GM18951 (cell line): ENCODE data around the gene FAM53A.

Source experiments
- POLR2A ChIP-seq: IDR thresholded peaks from 4 replicates; pipeline ENCODE4 v1.6.1; 2011; ENCODE audit warnings: mild to moderate bottlenecking; ENCODE audit not compliant: insufficient read length, insufficient read depth; ENCODE audit errors: extremely low read depth
- in situ Hi-C: fragments of 300-500 bp; cut with MboI; formaldehyde crosslinking; loops from one replicate; pipeline ENCODE4 v1.12.0; 2022; ENCODE audit warnings: low sequenced_read_pairs, mixed read lengths, inconsistent platforms; ENCODE audit not compliant: unreplicated experiment

Gene FAM53A

GRCh38 chr4:1683736-1684505, at the start of gene FAM53A:
Gene FAM53A, minus strand, starts transcription at chr4:1684313. Its CDS starts 15,572 bp downstream, at chr4:1668741.
- TF ChIP-seq POLR2A: peak; percentile 49
- in situ Hi-C loops: no loop called here

GRCh38 chr4:1732911-1733310, 48.8 kb upstream of the FAM53A start:
- in situ Hi-C loops: no loop called here
- TF ChIP-seq POLR2A: no peak

GRCh38 chr4:1731180-1731579, 47.1 kb upstream of the FAM53A start:
- in situ Hi-C loops: no loop called here
- no peak for TF ChIP-seq POLR2A

DNA sequence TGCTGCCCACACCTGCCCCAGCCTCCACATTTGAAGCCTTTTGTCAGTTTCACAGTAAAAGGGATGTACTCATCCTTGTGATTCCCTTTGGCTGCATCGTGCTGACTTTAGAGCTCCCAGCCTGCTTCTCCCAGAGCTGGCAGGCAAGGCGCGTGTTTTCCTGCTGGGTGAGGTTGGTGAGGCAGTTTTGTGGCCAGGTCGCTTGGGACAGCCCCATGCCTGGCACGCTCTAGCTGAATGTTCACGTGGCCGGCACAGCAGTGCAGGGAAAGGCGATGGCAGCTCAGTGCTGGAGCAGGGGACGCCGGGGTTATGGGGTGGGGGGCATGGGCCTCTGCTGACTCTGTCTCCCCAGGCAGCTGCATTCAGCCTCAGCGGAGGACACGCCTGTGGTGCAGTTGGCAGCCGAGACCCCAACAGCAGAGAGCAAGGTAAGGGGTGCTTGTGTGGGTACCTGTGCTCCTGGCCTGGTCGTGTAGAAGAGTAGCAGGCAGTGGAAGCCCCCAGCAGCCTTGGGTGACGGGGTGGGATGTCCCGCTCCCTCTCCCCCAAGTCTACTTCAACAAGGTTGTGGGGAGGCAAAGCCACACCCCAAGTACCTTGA, 46.5 kb upstream of the FAM53A start:
- in situ Hi-C loops: no loop called here
- TF ChIP-seq POLR2A: no peak

GRCh38 chr4:1728061-1728980, 44.2 kb upstream of the FAM53A start:
- in situ Hi-C loops: no loop called here
- no peak for TF ChIP-seq POLR2A

- no peak for TF ChIP-seq POLR2A
- in situ Hi-C loops: no loop called here
Measured at GRCh38 chr4:1727117-1728031, 43.3 kb upstream of the FAM53A start.

GRCh38 chr4:1726146-1726934, 42.2 kb upstream of the FAM53A start:
- TF ChIP-seq POLR2A: no peak
- in situ Hi-C loops: no loop called here

DNA sequence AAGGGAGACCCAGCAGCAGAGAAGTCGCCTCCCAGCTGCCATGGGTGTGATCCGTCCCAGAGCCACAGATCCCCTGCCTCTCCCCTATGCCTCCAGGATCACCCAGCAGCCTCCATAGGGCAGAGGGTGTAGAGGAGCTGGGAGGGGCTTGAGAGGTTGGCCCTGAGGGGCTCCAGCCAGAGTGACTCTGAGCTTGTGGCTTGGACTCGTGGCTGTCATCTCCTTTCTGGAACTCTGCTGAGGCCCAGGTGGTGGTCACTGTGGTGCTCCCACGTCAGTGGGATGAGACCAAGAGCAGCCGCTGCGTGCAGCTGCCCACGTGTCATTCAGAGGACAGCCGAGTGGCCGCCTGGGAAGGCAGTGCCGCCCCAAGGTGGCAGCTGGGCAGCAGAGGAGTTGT, 41.4 kb upstream of the FAM53A start:
- in situ Hi-C loops: no loop called here
- no peak for TF ChIP-seq POLR2A

GRCh38 chr4:1723131-1723801, 39.2 kb upstream of the FAM53A start:
- in situ Hi-C loops: no loop called here
- no peak for TF ChIP-seq POLR2A

- in situ Hi-C loops: no loop called here
Measured at GRCh38 chr4:1722551-1723118, 38.5 kb upstream of the FAM53A start.

More at GRCh38 chr4:1722551-1723118, 38.5 kb upstream of the FAM53A start:
- TF ChIP-seq POLR2A: no peak
